Coronary artery (tissue), 2 donors: ENCODE measurements around the gene SMLR1.
A peak's percentile ranks its signal among the peaks of the same experiment; 100 is the strongest.
"Not testable (repeated sequence)": the region's sequence is repeated elsewhere in the genome, so short reads cannot be mapped to it uniquely, and the experiment has no call there.

Experiments
- DNase-seq: peaks from one replicate; pipeline ENCODE4 v3.0.0-alpha.2; 2017; ENCODE audit warnings: low spot score
- H3K27ac ChIP-seq, 2 donors: fragments of 200-600 bp; sonication (generic); one replicate each; pipeline ENCODE4 v1.5.1; 2016 to 2019
- H3K4me3 ChIP-seq: fragments of 200-600 bp; sonication (generic); 2 replicates; pipeline ENCODE4 v1.5.1; 2016; ENCODE audit warnings: mild to moderate bottlenecking, moderate library complexity
- CTCF ChIP-seq: fragments of 200-600 bp; sonication (generic); IDR thresholded peaks from one replicate; pipeline ENCODE4 v1.5.1; 2019; ENCODE audit warnings: antibody characterized with exemption

SMLR1 gene

DNA sequence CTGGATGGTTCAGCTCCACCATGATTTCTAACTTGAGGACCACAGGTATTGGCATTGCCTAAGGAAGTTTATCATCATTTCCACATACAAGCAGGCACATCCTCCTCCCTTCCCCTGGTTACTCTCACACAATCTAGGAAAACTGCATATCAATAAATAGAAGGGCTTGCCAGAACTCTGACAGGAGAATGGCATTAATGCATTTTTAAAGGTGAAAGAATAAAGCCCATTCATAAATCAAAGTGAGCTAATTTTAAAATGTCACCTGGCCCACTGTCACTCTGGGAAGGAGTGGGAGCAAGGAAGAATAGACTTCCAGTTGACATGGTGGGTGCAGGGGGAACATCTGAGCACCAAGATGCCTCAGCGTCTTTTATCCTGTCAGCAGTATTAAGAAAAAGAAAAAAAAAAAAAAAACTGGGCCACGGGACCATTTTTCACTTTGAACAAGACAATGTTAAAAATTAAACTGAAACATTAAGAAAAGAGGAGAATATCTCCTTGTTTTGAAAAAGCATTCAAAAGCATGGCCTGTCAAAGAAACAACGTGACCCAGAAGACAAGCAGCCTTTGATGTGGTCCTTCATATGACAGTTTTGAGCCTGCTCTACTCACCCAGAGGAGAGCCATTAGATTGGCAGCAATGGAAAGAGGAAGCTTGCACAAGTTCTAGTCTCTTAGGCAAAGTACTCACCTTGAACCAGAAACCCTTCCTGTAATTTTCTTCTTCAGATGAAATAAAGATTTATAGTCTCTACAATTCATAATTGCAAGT, 39.3 kb upstream of the SMLR1 start:
- Histone ChIP-seq H3K27ac (no peak overlapping the region), H3K4me3 (no peak overlapping the region)
- TF ChIP-seq CTCF, result no peak
- no peak for DNase-seq

DNA sequence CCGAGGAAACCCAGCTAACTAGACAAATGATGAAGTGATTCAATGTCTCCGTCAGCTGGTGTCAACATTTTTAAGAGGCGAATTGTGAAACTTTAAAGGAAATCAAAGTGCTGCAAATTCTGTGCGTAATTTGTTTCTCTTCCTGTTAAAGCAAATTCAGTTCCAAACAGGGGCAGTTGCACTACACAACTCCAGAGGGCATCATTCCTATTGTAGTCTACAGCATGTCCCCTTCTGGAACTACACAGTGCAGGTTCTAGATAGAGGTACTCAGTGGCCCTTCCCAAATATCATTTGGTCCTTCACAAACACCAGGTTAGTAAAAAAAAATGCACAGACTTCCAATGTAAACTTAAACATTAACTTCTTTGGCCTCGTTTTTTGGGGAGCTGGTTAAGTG, 38.3 kb upstream of the SMLR1 start:
- Histone ChIP-seq H3K27ac (no peak overlapping the region), H3K4me3 (no peak overlapping the region)
- DNase-seq, result no peak
- TF ChIP-seq CTCF, result no peak

- no peak for TF ChIP-seq CTCF
- Histone ChIP-seq H3K27ac (no peak overlapping the region), H3K4me3 (no peak overlapping the region)
- DNase-seq, result no peak
These were observed 33.1 kb upstream of the SMLR1 start for GRCh38 chr6:130794010-130794697.

DNA sequence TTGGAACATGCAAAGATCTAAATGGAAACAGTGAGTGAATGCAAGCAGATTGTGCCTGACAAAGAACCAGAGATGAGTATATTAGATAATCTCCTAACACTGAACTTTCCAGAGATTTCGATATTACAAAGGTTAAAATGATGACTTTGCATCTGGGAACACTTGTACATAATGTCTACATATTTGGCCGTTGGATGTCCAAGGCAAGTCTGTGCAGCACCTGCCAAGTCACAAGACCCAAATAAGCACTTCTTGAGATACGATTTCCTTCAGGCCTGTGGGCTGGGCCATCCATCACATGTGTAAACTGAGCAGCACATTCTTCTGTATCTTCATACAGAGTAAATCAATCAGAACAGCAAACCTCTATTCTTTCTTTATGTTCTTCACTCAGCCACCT, 32.5 kb upstream of the SMLR1 start:
- no peak for TF ChIP-seq CTCF
- no peak overlapping the region for H3K4me3 ChIP-seq
- H3K27ac ChIP-seq, result no peak overlapping the region
- no peak for DNase-seq

DNA sequence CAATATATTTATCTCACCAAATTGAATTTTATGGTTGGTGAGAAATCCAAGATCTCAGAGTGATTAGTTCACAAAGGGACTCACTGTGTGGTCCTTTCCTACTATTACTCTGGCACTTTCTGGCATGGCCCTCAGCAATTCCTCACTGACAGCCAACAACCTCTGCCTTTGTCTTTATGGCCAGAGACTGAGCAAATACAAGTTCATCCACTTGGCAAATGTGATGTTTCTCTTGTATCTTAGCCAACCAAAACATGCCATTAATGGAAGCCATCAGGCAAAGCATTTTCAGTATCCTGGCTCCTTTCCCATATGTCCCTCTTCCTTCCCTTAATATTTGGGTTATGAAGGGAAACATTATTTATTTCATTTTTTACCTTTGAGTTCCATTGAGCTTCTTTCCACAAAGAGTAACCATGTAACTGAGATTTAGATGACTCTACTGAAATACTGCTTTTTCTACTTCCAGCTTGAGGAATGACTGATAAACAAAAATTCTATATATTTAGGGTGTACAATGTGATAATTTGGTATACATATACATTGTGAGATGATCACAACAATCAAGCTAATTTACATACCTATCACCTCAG, 30.8 kb upstream of the SMLR1 start:
- Histone ChIP-seq H3K27ac (peak overlapping the region in 1 of 2 donors; percentile 4), H3K4me3 (no peak overlapping the region)
- no peak for DNase-seq
- TF ChIP-seq CTCF, result no peak

DNA sequence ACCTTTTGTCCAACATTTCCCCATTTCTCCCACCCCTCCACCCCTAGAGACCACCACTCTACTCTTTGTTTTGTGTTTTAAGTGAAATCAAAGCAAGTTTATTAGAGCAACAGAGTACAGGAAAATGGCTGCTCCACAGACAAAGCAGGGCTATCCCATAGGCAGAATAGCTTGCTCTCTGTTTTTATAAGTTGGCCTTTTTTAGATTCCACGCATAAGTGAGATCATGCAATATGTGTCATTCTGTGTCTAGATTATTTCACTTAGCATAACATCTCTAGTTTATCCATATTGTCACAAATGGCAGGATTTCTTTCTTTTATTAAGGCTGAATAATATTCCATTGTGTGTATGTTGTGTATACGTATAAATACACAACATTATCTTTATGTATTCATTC, 30.1 kb upstream of the SMLR1 start:
- no peak overlapping the region for H3K27ac ChIP-seq
- TF ChIP-seq CTCF, result no peak
- no peak overlapping the region for H3K4me3 ChIP-seq
- no peak for DNase-seq

DNA sequence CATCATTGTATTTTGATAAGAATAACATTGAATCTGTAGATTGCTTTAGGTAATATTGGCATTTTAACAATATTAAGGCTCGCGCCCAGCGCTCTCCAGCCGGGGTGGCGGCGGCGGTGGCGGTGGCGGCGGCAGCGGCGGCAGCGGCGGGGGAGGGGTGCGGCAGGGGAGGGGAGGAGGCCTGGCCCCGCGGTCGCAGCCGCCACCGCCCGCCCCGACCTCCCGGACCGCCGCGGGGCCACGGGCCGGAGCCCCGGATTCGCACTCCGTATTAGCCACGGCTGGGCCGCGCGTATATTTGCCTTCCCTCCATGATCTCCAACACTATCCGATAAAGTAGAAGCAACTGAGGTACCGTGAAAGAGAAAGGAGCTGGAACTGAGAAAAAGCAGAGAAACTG, 25.8 kb upstream of the SMLR1 start:
- not testable (repeated sequence) for DNase-seq, H3K4me3 ChIP-seq, H3K27ac ChIP-seq
